KMS-11 (cell line): ENCODE measurements around the gene SZT2.
"Not testable (repeated sequence)": the region's sequence is repeated elsewhere in the genome, so short reads cannot be mapped to it uniquely, and the experiment has no call there.

Source experiments
- H2AFZ ChIP-seq: fragments of 200-600 bp; sonication (generic); 2 replicates; pipeline ENCODE4 v1.6.1; 2016; ENCODE audit warnings: antibody characterized with exemption, mixed run types, low read depth
- H3K27ac ChIP-seq: fragments of 200-600 bp; sonication (generic); 2 replicates; pipeline ENCODE4 v1.6.1; 2016; ENCODE audit warnings: mild to moderate bottlenecking, mixed run types
- H3K27me3 ChIP-seq: fragments of 200-600 bp; sonication (generic); 2 replicates; pipeline ENCODE4 v1.6.1; 2017; ENCODE audit warnings: mild to moderate bottlenecking, low read depth, mixed run types, moderate library complexity; ENCODE audit not compliant: insufficient read depth
- H3K36me3 ChIP-seq: fragments of 200-600 bp; sonication (generic); 2 replicates; pipeline ENCODE4 v1.6.1; 2017; ENCODE audit warnings: mild to moderate bottlenecking, mixed run types; ENCODE audit not compliant: insufficient read depth
- H3K4me1 ChIP-seq: fragments of 200-600 bp; sonication (generic); 2 replicates; pipeline ENCODE4 v1.6.1; 2016; ENCODE audit warnings: mild to moderate bottlenecking, low read depth, mixed run types; ENCODE audit not compliant: poor library complexity, severe bottlenecking
- H3K4me2 ChIP-seq: fragments of 200-600 bp; sonication (generic); 2 replicates; pipeline ENCODE4 v1.7.0; 2016; ENCODE audit warnings: mild to moderate bottlenecking, mixed run types
- H3K4me3 ChIP-seq: fragments of 200-600 bp; sonication (generic); IDR thresholded peaks from 2 replicates; pipeline ENCODE4 v1.6.1; 2017; ENCODE audit warnings: low read depth, low read length, mixed read lengths; ENCODE audit not compliant: insufficient read depth
- H3K79me2 ChIP-seq: fragments of 200-600 bp; sonication (generic); 2 replicates; pipeline ENCODE4 v1.6.1; 2016; ENCODE audit warnings: low read depth, mixed run types; ENCODE audit not compliant: insufficient read depth
- H3K9ac ChIP-seq: fragments of 200-600 bp; sonication (generic); 2 replicates; pipeline ENCODE4 v1.6.1; 2016; ENCODE audit warnings: mild to moderate bottlenecking, mixed run types
- H4K20me1 ChIP-seq: fragments of 200-600 bp; sonication (generic); 2 replicates; pipeline ENCODE4 v1.6.1; 2016; ENCODE audit warnings: mild to moderate bottlenecking, mixed run types; ENCODE audit not compliant: insufficient read depth
- TF ChIP-seq, protein P1 (sequence below): fragments of 200-600 bp; sonication (generic); conservative IDR thresholded peaks from 2 replicates; pipeline ENCODE4 v1.6.1; 2017; ENCODE audit warnings: low read depth, mild to moderate bottlenecking, antibody characterized with exemption, low read length, moderate library complexity, mixed read lengths

The SZT2 gene

DNA sequence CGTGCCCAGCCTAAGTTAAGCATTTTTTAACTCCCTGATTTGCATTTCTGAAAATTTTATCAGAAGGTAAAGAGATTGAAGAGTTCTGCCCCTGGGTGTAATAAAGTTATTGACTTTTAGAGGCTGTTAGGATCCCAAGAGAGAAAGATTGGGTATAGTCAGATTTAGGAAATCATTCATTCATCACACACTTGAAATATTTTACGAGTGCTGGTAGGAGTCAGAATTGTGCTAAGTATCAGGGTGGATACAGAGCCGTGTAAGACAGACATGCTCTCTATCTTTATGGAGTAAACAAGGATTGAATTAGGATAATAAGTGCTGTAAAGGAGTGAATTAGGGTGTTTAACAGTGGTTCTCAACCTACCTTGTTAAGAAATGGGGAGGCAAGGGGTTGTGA, 3.0 kb downstream of the SZT2 start:
- Histone ChIP-seq H3K79me2 (peaks cover 33% of the 10 kb centered on the region), H2AFZ (no peak overlapping the region), H3K4me3 (no peak overlapping the region), H3K27me3 (no peaks in the 10 kb centered on the region), H3K36me3 (no peaks in the 10 kb centered on the region), H3K27ac (no peak overlapping the region), H4K20me1 (no peaks in the 10 kb centered on the region), H3K4me1 (peaks cover 19% of the 10 kb centered on the region), H3K4me2 (no peak overlapping the region), H3K9ac (no peak overlapping the region)
- TF ChIP-seq, protein P1, sequence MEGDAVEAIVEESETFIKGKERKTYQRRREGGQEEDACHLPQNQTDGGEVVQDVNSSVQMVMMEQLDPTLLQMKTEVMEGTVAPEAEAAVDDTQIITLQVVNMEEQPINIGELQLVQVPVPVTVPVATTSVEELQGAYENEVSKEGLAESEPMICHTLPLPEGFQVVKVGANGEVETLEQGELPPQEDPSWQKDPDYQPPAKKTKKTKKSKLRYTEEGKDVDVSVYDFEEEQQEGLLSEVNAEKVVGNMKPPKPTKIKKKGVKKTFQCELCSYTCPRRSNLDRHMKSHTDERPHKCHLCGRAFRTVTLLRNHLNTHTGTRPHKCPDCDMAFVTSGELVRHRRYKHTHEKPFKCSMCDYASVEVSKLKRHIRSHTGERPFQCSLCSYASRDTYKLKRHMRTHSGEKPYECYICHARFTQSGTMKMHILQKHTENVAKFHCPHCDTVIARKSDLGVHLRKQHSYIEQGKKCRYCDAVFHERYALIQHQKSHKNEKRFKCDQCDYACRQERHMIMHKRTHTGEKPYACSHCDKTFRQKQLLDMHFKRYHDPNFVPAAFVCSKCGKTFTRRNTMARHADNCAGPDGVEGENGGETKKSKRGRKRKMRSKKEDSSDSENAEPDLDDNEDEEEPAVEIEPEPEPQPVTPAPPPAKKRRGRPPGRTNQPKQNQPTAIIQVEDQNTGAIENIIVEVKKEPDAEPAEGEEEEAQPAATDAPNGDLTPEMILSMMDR = no peak

DNA sequence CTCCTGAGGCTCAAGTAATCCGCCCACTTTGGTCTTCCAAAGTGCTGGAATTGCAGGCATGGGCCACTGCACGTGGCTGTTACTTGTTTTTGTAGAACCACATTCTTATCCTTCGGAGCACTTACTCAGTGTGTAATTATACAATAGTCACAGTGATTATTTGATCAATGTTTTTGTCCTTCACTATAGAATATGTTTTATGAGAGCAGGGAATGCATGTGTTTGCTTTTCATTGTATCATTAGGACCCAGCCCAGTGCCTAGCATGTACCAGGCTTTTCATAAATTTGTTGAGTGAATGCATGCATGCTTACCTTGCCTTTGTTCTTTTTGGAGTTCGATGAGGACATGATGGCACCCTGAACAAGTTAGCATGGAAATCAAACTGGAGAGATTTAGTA, 5.8 kb downstream of the SZT2 start:
- H3K27me3 ChIP-seq = no peaks in the 10 kb centered on the region
- H3K4me2 ChIP-seq = no peak overlapping the region
- H3K36me3 ChIP-seq = no peaks in the 10 kb centered on the region
- no peak overlapping the region for H3K27ac ChIP-seq
- peaks cover 11% of the 10 kb centered on the region for H3K79me2 ChIP-seq
- H3K4me3 ChIP-seq = no peak overlapping the region
- TF ChIP-seq, protein P1 = no peak
- H4K20me1 ChIP-seq = no peaks in the 10 kb centered on the region
- H3K4me1 ChIP-seq = peaks cover 8% of the 10 kb centered on the region
- no peak overlapping the region for H3K9ac ChIP-seq
- H2AFZ ChIP-seq = no peak overlapping the region

DNA sequence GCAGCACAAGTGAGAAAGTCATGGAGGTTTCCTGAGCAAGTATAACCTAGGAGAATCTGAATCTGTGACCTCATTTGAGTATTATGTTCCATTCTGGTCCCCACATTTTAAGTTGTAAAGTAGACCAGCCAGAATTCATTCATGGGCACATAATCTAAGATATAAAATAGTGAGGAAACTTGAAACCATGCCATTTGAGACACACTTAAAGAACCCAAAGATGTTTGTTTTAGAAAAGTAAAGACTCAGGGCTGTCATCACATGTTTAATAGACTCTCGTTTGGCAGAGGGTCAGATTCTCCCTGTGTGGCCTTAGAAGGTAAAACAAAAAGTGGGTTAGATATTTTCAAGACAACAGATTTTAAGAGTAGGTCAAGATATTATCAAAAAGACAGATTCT, 6.4 kb downstream of the SZT2 start:
- H3K9ac ChIP-seq = no peak overlapping the region
- no peak overlapping the region for H2AFZ ChIP-seq
- 0 out of 2 replicates have a peak, but pooled peaks cover 5% of the 10 kb centered on the region for H3K79me2 ChIP-seq
- H3K36me3 ChIP-seq = no peaks in the 10 kb centered on the region
- H3K4me2 ChIP-seq = no peak overlapping the region
- no peak overlapping the region for H3K27ac ChIP-seq
- no peaks in the 10 kb centered on the region for H3K27me3 ChIP-seq
- H3K4me3 ChIP-seq = no peak overlapping the region
- H3K4me1 ChIP-seq = peaks cover 3% of the 10 kb centered on the region
- no peaks in the 10 kb centered on the region for H4K20me1 ChIP-seq
- TF ChIP-seq, protein P1 = no peak

DNA sequence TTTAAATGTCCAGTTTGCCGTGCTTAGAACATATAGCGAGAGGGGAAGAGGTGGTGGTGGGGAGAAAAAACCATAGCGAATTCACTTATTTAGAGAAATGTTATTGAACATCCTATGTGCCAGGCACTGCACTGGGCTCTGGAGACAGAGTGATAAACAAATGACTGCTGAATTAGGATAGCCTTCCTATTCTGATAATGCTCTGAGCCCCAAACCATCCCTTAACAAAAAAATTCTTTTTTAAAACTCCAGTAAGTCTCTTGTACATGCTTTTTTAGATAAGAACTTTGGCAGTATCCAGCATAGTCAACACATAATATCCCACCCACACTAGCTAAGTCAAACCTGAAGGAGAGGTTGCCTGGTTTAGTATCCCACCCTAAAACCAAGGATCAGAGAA, 8.5 kb downstream of the SZT2 start:
- no peak overlapping the region for H3K9ac ChIP-seq
- H3K4me1 ChIP-seq = no peaks in the 10 kb centered on the region
- TF ChIP-seq, protein P1 = no peak
- H3K4me3 ChIP-seq = no peak overlapping the region
- no peak overlapping the region for H3K27ac ChIP-seq
- no peak overlapping the region for H2AFZ ChIP-seq
- H3K36me3 ChIP-seq = no peaks in the 10 kb centered on the region
- no peaks in the 10 kb centered on the region for H3K79me2 ChIP-seq
- H3K27me3 ChIP-seq = no peaks in the 10 kb centered on the region
- H3K4me2 ChIP-seq = no peak overlapping the region
- no peaks in the 10 kb centered on the region for H4K20me1 ChIP-seq

DNA sequence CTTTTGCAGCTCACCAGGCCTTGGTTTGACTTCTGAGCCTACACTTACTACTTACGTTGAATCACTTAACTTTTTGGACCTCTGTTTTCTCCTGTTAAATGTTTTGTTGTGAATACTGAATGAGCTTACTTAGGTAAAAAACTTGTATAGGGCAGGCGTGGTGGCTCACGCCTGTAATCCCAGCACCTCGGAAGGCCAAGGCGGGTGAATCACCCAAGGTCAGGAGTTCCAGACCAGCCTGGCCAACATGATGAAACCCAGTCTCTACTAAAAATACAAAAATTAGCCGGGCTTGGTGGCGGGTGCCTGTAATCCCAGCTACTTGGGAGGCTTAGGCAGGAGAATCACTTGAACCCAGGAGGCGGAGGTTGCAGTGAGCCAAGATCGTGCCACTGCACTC, 10.7 kb downstream of the SZT2 start:
- H3K9ac ChIP-seq, H3K4me3 ChIP-seq, H3K27me3 ChIP-seq, H3K36me3 ChIP-seq, H4K20me1 ChIP-seq, H3K4me1 ChIP-seq, H3K27ac ChIP-seq, H3K4me2 ChIP-seq, H2AFZ ChIP-seq, H3K79me2 ChIP-seq: not testable (repeated sequence)
